HFFc6 (cell line): ENCODE data around the gene IL6ST. TPM values are rescaled to one million over a fixed set of nuclear protein-coding genes. Genes with fewer than 3 reads are reported as not detected.
"Not testable (repeated sequence)": the region's sequence is repeated elsewhere in the genome, so short reads cannot be mapped to it uniquely, and the experiment has no call there.

Experiments used
- DNase-seq: peaks from one replicate; pipeline ENCODE4 v3.0.0-alpha.2; 2018
- H3K27ac Mint-ChIP-seq: 2 replicates; pipeline ENCODE4 v1.8.0; 2020; ENCODE audit warnings: mild to moderate bottlenecking, mixed read lengths
- H3K27me3 Mint-ChIP-seq: 2 replicates; pipeline ENCODE4 v1.8.0; 2021; ENCODE audit warnings: mild to moderate bottlenecking, moderate library complexity, mixed read lengths; ENCODE audit not compliant: insufficient read depth
- H3K36me3 Mint-ChIP-seq: 2 replicates; pipeline ENCODE4 v1.8.0; 2021; ENCODE audit warnings: low read depth, mixed read lengths
- H3K4me1 Mint-ChIP-seq: 2 replicates; pipeline ENCODE4 v1.8.0; 2020; ENCODE audit warnings: low read depth, mixed read lengths
- H3K4me3 Mint-ChIP-seq: 2 replicates; pipeline ENCODE4 v1.8.0; 2020; ENCODE audit warnings: mild to moderate bottlenecking, moderate library complexity, mixed read lengths
- H3K9me3 Mint-ChIP-seq: 2 replicates; pipeline ENCODE4 v1.8.0; 2020; ENCODE audit warnings: mild to moderate bottlenecking, mixed read lengths
- total RNA-seq, 6 experiments: library from RNA; stranded (reverse); fragmentation: NEBNext Ultra II Directional; extraction: Animal tissue kit (Norgen Biotek cat#: 25700); gene quantifications; 2 replicates in 1 of 6; 3 replicates in 5 of 6; pipeline ENCODE4 v1.2.3, GENCODE V29; 2021
- TF ChIP-seq, protein P1 (sequence below): fragments of 200-600 bp; sonication (generic); IDR thresholded peaks from 2 replicates; pipeline ENCODE4 v1.5.0; 2021; ENCODE audit warnings: antibody characterized with exemption, mild to moderate bottlenecking

The IL6ST gene
- total RNA-seq, 6 experiments from 2014 or later = 187 to 265 (median 216) TPM

DNA sequence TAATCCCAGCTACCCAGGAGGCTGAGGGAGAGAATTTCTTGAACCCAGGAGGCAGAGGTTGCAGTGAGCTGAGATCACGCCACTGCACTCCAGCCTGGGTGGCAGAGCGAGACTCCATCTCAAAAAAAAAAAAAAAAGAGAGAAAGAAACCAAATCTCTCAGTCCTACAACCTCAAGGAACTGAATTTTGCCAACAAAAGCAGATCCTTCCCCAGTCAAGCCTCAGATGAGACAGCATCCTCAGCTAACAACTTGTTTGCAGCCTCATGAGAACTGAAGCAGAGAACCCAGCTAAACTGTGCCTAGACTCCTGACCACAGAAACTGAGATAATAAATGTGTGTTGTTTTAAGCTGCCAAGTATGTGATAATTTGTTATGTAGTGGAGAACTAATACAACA, 7.5 kb upstream of the IL6ST start:
- peaks cover 11% of the 10 kb centered on the region for H3K36me3 Mint-ChIP-seq
- no peak overlapping the region for H3K4me3 Mint-ChIP-seq
- peaks cover 44% of the 10 kb centered on the region for H3K4me1 Mint-ChIP-seq
- TF ChIP-seq, protein P1, sequence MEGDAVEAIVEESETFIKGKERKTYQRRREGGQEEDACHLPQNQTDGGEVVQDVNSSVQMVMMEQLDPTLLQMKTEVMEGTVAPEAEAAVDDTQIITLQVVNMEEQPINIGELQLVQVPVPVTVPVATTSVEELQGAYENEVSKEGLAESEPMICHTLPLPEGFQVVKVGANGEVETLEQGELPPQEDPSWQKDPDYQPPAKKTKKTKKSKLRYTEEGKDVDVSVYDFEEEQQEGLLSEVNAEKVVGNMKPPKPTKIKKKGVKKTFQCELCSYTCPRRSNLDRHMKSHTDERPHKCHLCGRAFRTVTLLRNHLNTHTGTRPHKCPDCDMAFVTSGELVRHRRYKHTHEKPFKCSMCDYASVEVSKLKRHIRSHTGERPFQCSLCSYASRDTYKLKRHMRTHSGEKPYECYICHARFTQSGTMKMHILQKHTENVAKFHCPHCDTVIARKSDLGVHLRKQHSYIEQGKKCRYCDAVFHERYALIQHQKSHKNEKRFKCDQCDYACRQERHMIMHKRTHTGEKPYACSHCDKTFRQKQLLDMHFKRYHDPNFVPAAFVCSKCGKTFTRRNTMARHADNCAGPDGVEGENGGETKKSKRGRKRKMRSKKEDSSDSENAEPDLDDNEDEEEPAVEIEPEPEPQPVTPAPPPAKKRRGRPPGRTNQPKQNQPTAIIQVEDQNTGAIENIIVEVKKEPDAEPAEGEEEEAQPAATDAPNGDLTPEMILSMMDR = no peak
- no peak for DNase-seq
- no peaks in the 10 kb centered on the region; the same call in none of the 2 replicates for H3K27me3 Mint-ChIP-seq
- peaks cover 13% of the 10 kb centered on the region for H3K9me3 Mint-ChIP-seq
- no peak overlapping the region for H3K27ac Mint-ChIP-seq

DNA sequence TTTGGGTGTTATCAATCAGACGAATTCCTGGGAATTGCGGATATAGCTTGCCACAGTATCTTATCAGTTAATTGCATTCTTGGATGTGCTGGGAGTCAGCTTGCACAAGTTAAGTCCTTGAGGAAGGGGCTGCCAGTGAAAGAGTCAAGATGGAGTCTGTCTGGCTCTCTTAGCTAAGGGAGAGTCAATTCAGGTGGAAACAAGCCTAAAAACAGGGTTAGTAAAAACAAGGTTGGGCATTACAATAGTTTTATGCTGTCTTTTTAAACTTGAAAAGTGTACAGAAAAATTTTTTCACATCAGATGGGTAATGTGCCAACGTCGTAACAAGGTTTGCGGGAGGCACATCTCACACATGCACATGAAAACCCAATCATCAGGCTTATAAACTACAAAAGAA, 5.5 kb upstream of the IL6ST start:
- H3K4me1 Mint-ChIP-seq = peaks cover 56% of the 10 kb centered on the region
- DNase-seq, H3K27me3 Mint-ChIP-seq, H3K4me3 Mint-ChIP-seq, H3K27ac Mint-ChIP-seq: not testable (repeated sequence)
- H3K36me3 Mint-ChIP-seq = peaks cover 11% of the 10 kb centered on the region
- H3K9me3 Mint-ChIP-seq = peaks cover 13% of the 10 kb centered on the region

DNA sequence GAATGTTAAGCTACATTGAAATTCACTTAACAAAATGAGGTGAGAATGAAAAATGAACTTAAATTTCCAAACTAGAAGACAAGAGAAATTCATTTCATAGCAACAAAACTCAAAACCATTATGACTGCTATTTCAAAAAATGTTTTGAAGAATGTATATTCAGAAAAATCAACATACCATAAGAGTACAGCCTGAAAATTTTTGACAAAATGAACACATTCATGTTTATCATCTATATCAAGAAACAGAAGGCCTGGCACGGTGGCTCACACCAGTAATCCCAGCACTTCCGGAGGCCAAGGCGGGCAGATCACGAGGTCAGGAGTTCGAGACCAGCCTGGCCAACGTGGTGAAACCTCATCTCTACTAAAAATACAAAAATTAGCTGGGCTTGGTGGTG, 4.2 kb upstream of the IL6ST start:
- Mint-ChIP-seq H3K36me3 (peaks cover 11% of the 10 kb centered on the region), H3K4me1 (peaks cover 48% of the 10 kb centered on the region), H3K27ac (no peak overlapping the region), H3K4me3 (no peak overlapping the region), H3K9me3 (peaks cover 13% of the 10 kb centered on the region), H3K27me3 (peaks cover 3% of the 10 kb centered on the region)
- TF ChIP-seq, protein P1 = no peak
- DNase-seq = no peak

DNA sequence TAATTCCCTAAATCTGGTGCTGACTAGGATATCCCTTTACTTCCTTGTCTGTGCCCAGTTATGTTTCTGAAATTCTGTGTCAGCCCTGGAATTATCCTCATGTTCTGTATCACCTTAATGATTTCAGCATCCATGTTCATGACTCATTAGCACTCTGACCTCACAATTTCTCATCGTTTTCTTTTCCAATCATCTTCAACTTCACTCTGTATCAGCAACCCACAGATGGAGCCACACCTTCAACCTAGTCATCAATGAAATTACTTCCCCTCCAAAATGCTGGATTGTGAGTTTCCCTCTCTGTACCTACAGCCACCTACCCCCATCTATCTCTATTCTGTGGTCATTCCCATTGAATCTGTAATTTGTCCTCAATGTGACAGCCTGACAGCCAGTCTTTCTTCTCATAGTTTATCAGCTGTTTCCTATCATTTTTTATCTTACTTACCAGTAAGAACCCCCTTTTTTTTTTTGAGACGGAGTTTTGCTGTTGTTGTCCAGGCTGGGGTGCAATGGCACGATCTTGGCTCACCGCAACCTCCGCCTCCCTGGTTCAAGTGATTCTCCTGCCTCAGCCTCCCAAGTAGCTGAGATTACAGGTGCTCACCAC, 3.1 kb upstream of the IL6ST start:
- TF ChIP-seq, protein P1 = no peak
- peak; percentile 60 for DNase-seq
- Mint-ChIP-seq H3K4me1 (peaks cover 40% of the 10 kb centered on the region), H3K9me3 (peaks cover 12% of the 10 kb centered on the region), H3K27ac (peak overlapping the region; percentile 15), H3K36me3 (peaks cover 9% of the 10 kb centered on the region), H3K4me3 (no peak overlapping the region), H3K27me3 (peaks cover 3% of the 10 kb centered on the region)

DNA sequence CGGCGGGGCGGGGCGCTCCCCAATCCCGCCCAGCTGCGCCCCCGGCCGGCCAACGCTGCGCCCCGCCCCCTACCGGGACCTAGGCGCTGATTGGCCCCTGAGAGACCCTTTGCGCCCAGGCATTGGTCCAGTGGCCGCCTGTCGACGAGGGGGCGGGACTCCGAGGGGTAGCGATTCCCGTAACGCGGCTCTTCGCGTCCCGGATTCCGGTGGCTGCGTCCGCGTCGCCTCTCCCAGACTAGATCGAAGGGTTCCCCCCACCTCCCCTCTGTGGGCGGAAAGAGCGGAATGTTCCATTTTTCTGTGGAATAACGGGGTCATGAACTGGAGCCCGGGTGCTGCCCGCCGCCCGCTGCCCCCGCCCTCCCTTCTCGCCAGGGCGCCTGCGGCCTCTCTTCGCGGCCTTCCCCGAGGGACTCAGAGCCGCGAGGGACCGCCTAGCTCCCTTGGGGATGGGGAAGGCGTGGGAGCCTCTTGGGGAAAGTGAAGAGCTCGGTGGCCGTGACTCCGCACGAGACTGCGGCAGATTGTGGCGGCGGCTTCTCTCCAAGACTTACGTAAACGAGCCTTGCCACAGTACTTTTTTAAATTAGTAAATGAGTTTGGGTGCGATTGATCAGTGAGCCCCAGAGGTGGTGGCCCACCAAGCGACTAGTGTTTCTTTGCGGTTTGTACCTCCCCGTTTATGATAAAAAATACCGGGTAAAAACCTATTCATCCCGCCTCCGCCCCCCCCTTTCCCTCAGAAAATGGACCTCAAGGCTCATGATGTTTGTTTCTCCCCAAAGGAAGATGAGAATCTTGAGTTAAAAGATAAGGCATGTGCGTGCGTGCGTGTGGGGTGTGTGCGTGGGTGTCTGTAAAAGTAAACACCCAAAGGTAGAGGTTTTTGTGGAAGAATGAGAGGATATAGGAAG, 493 bp upstream of the IL6ST start:
- Mint-ChIP-seq H3K4me1 (peaks cover 63% of the 10 kb centered on the region), H3K36me3 (peaks cover 11% of the 10 kb centered on the region), H3K27me3 (peaks cover 3% of the 10 kb centered on the region), H3K9me3 (no peaks in the 10 kb centered on the region), H3K27ac (peak overlapping the region; percentile 90), H3K4me3 (peak overlapping the region; percentile 97)
- TF ChIP-seq, protein P1 = peak; percentile 70
- peak; percentile 95 for DNase-seq
